Central memory CD4-positive, alpha-beta T cell (primary cell): ENCODE results near the gene MPZL1.

Experiments used
- DNase-seq: peaks from one replicate; pipeline ENCODE4 v3.0.0; 2022
- total RNA-seq, 3 experiments: gene quantifications; one replicate each; lab custom pipeline; 2026; lab: John Stamatoyannopoulos, UW

The MPZL1 gene
- total RNA-seq, result 4.6 to 35.7 (median 21.0) reads per million in 3 experiments

DNA sequence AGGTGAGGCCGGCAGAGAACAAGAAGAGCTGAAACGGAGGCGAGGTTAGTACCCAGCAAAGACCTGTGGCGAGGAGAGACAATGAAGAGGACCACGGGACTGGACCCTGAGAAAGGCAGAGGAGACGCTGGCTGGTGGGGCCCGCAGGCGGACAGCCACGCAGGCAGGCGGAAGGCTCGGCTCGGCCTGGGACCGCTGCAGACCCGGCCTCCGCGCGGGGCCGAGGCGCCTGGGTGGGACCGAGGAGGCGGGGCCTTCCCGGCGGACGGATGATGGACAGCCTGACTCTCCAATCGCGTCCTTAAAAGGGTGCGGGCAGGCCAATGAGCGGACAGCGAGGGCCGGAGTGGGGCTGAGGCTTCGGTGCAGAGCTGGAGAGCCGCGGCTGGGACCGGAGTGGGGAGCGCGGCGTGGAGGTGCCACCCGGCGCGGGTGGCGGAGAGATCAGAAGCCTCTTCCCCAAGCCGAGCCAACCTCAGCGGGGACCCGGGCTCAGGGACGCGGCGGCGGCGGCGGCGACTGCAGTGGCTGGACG is at the start of gene MPZL1:
MPZL1 (plus strand) TSS at position 366 of the 535 bp plus-strand sequence. CDS start 170 bp downstream, outside the sequence.
- DNase-seq, result peak; percentile 81

DNA sequence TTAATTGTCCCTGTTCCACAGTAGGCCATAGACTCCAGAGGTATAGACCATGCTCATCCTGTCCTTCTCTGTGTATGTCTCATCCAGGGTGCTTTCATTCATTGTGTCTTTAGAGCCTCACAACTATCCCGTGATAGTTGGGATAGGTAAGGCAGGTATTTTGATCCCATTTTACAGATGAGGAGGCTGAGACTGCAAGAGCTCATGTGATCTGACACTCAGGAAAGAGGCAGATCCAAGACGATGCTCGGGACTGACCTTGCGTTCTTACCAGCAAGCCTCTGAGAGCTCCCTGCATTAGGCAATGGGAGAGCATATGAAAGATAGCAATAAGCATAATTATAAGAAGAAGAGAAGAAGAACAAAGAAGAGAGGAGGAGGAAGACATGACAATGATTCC is 49.0 kb upstream of the MPZL1 start:
- no peak for DNase-seq

DNA sequence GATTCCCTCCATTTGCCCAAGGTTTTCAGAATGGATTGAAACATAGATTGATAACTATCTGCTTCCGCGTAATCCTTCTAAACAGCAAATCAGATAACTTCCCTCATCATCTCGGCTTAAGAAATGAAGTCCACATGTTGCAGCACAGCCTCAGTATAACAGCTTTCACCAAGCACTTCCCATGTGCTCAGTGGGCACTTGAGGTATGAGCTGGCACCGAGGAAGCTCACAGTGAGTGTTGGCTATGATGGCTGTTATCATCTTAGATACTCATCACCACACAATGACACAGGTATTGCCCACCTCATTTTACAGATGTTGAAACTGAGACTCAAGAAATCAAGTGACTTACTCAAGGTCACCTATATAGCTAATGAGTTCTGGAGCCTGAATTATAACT is 48.5 kb upstream of the MPZL1 start:
- DNase-seq, result no peak

DNA sequence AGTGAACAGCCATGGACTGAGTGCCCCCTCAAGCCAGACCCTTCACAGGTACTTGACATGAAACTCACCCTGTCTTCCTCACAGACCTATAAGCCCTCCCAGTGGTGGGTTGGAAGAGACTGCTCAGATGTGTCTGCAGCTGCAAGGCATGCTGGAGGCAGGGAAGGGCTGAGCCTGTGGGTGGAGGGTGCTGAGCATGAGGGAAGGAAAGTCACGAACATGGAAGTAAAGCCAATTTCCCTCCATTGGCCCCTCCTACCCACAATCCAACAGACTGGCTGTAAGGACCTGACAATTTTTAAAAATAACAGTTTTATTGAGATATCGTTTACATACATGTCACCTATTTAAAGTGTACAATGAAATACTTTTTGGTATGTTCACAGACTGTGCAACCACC is 47.6 kb upstream of the MPZL1 start:
- no peak for DNase-seq

DNA sequence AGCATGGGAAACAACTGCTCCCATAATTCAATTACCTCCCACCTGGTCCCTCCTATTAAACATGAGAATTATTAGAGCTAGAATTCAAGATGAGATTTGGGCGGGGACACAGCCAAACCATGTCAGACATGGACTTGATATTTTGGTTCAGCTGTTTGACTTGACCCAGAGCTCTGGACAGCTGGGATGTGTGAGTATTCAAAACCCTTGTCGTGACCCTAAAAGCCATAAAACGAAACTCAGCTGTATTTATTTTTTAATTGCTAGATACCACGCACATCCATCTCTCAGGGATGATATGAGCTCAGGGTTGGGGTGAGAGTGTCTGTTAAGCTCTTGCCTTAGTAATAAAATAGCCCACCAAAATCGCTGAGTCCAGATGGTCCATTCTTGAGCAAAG is 46.3 kb upstream of the MPZL1 start:
- DNase-seq, result no peak

DNA sequence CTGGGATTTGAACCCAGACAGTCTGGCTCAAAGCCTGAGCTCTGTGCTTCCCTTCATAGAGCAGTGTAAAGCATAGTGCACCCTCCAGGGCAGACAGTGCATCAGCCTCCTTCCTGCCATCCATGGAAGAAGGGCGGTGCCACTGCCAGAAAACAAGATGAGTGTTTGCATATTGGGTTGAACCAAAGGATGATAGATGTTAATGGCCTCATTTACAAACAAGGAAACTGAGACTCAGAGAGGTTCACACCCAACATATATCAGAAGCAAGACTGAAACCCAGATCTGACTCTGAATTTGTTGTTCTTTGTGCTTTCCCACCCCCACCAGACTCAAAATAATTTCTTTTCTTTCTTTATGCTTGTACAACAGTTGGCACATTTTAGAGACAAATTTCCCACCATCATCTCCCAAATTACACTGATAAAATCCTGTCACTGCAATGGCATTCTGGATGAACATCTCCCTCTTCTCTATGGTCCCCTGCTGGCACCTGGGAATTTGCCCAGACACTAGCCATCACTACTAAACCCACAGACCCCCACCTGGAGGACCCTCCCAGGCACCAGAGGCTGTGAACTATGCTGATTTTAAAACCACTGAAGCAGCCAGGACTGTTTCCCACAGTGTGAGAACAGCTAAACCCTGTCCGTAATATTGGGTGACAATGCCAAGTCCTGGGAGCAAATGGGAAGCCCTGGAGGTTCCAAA is 45.4 kb upstream of the MPZL1 start:
- DNase-seq, result no peak

DNA sequence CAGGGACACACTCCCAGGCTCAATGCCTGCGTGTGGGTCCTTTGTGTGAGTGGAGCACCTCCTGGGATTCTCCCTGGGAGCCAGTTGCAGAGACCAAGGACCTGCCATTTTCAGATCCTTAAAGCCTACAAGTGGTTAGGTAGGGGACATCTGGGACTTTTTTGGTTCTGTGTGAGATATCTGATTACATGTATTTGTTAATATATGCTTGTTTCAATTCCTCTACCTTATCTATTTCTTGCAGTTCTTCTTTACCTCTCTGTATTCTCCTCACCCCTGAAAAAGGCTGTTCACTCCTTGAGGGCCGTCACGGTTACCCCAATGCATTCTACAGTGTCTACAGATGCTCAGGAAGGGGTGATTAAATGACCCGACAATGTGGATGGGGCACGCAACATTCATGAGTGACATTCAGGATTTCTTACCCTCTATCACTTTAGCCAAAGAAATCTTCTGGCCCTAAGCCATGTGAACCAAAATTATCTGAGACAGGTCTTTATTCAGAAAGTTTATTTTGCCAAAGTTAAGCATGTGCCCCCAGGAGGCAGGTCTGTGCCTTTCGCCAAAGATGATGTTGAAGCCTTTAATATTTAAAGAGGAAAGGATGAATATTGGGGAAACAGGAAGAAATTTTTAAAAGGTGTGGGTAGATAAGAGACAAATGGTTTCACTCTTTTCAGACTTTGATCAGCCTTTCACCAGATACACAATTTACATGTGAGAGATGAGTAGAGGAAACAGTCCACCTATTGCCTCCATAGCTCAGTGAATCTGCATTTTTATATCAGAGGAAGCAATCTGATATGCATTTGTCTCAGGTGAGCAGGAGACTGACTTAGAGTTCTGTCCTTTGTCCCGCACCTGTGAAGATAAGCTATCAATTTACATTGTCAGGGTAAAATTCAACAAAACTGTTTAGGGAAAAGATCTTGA is 44.6 kb upstream of the MPZL1 start:
- DNase-seq, result no peak

DNA sequence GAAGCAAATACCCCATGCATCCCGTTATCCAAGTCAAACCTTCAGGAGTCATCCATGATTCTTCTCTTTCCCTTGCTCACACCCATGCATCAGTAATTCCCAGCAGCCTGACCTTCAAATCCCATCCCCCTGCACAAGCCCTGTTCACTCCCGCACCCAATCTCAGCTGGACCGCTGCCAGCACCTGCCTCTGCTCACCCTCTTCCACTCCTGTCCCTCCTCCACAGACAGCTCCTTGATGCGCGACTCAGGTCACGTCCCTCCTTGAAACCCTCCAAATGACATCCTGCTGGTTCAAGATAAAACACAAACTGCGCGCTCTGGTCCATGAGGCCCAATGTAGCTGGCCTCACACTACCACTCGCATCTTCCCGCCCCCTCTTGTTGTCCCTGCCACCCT is 43.4 kb upstream of the MPZL1 start:
- no peak for DNase-seq

DNA sequence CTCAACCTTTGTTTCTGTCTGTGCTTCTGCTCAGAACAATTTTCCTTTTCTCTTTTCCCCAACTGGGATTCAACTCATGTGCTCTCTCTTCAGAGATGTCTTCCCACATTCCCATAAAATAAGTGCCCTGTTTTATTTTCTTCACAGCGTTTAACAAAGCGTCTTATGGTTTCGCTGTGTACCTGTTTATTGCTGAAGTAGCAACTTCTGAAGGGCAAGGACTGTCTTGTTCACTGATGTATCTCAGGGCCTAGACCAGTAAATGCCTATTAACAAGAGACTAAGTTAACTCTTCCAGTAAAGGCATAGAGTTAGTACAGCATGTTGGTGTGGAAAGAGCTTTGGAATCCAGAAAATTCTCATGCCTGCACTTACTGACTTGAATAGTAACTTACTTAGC is 42.9 kb upstream of the MPZL1 start:
- DNase-seq, result no peak

DNA sequence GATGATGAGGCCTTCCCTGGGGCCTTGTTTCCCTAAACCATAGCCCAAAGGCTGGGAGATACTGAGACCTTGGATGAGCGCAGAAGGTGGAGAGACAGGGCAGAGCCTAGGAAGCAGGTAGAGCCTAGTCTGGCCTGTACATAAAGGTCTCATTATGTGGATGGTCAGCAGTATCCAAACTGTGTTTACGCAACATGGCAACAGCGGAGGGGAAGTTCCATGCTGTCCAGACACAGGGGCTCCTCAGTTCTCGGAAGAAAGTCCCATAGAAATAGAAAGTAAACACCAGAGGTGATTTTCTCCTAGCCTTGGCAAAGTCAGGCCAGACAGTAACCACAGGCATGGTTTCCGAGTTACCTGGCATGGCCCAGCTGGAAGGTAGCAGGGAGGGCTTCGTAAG is 42.1 kb upstream of the MPZL1 start:
- no peak for DNase-seq

DNA sequence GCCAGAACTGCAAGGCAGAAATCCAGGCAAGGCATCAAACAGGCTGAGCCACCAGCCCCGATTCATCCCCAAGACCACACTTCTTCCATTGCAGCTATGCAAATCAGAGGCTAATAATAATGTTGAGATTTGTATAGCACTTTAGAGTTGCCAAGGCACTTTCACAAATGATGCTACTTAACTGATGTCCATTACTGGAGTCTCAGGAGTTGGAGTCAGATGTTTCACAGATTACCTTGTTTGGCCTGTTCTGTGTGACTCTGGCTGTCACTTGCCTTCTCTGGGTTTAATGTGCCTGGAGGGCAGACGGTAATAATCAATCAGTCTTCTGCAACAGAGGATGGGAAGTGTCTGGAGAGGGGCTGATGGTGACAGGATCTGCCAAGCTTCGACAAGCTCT is 40.8 kb upstream of the MPZL1 start:
- no peak for DNase-seq

DNA sequence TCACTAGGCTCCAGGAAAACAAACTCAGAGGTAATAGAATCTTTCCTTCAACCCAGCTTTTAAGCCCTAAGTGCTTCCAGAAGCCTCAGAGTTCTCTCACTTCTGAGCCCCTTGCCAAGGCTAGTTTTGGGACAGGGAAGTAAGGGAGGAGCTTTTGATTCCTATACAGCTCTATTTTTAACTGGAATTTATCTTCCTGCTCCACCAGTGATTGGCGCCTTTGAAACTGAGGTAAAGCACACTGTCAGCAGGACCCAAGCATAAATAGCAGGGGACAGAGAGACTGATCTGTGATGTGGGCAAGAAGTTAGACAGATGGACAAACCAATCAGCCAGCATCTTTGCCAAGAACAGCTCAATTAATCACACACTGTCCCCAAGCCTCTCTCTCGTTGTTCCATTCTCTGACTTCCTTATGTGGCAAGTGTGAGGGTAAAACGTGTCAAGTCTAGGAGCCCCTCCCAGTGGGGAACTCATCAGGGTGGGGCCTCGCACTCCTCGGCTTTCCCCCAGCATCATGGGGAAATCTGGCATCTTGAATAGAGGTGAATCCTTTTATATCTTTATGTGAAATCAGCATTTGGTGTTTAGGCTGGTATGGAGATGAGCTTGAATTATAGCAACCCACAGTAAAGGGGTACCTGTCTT is 40.2 kb upstream of the MPZL1 start:
- DNase-seq, result no peak

DNA sequence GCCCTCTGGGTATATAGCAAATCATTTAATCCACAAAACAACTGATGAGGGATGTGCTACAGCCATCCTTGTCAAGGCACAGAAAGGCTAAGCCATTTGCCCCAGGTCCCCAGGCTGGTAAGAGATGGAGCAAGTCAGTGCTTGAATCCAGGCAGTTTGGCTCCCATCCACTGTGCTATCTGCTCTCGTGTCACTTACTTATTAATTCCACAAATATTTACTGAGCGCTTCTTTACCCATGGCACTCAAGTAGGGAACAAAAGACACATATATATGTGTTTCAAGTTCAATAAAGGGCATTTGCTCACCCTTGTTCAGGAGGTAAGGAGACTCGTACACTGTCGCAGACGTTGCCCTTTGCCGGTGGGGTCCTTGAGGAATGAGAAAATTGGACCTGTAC is 38.6 kb upstream of the MPZL1 start:
- DNase-seq, result no peak

DNA sequence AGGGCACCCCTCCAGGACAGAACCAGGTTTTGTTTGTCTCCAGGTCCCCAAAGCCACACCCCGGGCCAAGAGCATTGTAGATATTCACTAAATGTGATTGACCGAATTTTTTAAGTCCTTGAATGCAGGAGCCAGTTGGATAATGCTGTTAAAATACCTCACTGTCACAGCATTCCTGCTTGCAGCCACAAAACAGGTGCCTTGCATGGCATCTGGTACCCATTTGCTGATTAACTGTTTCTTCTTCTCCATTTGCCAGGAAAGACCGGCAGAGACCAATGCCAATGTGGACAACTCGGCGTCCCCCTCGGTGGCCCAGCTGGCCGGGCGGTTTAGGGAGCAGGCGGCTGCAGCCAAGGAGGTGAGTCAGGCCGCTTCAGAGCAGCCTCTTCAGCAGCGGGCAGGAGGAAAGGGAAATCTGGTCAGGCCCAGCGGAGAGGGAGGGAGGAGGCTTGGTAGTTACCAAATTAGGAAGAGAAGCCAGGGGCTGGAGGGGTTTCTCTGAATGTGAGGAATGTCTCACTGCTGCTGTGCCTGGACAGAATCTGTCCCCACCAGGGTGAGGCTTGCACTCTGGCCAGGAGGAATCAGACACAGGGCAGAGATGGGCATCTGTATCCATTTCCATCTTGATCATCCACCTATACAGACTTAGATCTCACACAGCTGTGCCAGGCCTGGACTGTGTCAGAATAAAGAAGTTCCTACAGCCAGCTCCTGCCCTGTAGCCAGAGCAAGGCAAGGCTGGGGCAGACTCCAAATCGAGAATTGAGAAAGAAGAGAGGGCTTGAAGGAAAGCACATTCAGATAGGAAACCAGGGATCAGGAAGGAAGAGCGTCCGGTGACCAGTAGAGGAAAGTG is 37.9 kb upstream of the MPZL1 start:
- DNase-seq, result no peak

DNA sequence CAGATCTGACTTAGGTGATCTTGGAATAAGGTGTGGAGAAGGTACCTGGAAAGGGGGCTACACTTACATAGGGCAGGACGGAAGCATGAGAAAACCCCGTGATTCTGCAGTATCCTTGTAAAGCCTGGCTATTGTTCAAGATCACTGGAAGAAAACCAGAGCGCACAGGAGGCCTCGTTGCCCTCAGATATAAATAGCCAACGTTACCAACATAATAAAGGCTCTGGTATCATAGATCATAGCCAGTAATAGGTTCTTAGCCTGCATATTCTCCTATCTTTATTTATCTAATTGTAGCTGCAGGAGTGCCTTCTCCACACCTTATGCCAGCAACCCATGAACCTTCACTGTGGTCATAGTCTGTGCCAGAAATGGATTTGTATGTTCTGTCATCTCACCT is 35.9 kb upstream of the MPZL1 start:
- DNase-seq, result no peak

DNA sequence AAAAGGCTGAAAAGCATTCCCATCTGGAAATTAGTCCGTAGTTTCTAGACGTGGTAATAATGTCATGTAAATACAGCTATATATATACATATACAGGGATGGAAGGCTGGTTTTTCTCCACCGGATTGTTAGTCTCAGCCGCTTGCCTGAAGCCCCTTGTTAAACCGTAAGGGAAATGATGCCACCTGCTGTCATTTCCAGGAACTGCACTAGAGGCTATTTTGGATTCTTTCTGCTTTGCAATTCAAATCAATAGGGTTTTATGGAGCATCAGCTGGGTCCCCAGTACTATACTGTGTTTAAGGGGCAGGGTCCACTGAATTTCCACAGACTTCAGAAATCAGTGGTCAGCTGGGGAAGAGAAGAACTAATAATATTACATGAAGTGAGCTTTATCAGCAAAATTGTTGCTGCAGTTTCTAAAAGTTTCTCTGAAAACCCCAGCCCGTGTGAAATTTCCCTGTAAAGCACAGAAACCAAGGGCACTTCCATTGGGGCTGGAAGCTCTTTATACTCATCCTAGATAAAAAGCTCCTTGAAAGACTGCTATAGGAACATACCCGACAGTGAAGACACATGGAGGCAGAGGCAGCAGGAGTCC is 33.8 kb upstream of the MPZL1 start:
- DNase-seq, result peak; percentile 67

DNA sequence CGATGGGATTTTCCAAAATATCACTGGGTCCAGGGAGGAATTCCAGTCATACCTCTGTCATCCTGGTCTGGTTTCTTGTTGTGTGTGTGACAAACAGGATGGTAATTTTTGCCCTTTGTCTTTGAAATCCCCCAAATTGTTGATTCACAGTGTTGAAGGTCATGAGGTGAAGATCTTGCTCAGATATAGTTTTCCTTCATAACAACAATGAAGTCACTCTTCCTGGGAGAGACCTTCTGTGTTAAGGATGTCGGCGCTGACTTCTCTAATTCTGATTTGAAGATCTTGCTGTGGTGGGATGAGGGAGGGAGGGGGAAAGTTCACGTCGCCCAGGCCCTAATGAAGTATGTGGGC is 32.2 kb upstream of the MPZL1 start:
- DNase-seq, result no peak

DNA sequence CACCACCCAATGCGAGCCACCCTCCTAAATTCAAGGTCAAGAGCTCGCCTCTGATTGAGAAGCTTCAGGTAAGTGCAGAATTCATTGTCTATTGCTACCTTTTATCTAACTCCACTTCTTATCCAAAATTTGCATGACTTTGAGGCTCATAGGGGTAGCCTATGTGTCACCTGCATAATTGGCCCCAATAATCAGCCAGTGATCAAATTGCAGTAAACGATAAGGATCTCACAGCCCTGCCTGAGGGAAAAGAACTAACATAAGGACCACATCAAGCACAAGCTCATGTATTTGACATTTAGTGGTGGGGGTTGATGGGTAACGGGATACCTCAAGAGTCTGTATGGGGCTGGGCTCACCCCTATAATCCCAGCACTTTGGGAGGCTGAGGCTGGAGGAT is 31.7 kb upstream of the MPZL1 start:
- DNase-seq, result no peak

DNA sequence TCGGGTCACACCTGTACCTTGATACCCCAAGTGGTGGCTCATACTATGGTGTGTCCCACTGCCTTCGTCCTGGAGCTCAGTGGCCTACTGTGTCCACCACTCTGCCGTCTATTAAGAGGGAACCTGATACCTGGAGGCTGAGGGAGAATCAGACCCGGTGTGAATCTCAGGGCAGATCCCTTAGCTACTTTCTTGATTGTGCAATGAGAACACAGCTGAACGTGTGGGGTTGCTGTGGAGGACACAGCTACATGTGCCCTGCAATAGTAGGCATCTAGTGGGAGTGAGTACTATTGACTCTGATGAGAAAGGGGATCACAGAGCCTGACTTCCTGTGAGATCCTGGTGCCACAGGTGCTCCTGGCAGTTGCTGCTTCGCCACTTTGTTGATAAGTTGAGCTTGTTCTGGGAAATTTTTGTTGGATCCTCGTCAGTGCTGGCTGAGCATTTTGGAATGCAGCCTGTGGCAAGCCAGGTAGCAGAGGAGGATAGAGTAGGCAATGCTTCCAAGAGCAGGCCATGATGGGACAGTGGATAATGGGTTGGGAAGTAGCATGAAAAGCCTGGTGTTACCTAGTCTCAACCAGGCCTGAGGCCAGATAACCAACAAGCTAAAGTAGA is 28.2 kb upstream of the MPZL1 start:
- DNase-seq, result no peak

DNA sequence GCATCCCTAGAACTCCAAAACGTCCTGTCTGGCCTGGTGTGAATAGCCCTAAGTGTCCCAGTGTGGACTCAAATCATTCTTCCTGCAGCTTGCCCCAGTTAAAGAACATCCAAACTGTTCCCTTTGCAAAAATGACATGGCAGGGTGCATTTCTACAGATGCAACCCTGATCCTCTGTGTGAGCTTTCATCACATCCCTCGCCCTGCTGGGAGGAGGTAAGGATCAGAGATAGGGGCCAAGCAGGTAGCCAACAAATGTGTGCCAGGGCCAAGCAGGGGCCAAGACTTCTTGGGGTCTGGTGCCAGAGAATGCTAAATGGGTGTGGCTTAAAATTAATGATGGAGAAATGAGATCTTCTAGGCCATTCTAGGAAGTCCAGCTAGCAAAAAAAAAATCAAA is 27.1 kb upstream of the MPZL1 start:
- no peak for DNase-seq

DNA sequence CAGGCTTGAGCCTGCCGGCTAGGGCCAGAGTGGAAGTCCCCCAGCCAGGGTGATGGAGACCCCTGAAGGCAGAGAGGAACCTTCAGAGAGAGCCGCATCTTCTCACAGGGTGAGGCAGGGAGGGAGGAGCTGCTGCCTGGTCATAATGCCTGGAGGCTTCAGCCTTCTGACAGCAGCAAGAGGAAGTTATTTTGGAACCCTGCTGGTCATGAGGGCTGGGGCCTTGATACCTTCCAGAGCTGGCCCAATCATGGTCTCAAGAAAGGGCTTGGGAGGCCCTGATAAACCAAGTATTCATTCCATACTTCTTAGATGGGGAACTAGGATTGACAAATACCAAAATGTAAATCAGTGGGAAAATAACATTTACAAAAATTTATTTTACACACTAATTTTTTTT is 26.6 kb upstream of the MPZL1 start:
- no peak for DNase-seq
